ENCODE results near the gene LRPPRC.

Gene LRPPRC

GRCh38 chr2:44040365-44040764, 44.6 kb upstream of the LRPPRC start:
- H3K4me2 ChIP-seq (ENCODE audit: low read length): no peak overlapping the region
- no peak overlapping the region for H3K27ac ChIP-seq (ENCODE audit: low read depth, low read length, poor library complexity, severe bottlenecking)
- H3K4me3 ChIP-seq (ENCODE audit: low read depth, low read length, poor library complexity, severe bottlenecking): no peak overlapping the region
- no peaks in the 10 kb centered on the region for H3K27me3 ChIP-seq (ENCODE audit: insufficient read depth, low read length)
- no peaks in the 10 kb centered on the region for H3F3A ChIP-seq (ENCODE audit: insufficient read depth, low read length)
- H4K20me1 ChIP-seq (ENCODE audit: insufficient read depth, low read length): no peaks in the 10 kb centered on the region
- H2AFZ ChIP-seq (ENCODE audit: low read length): no peak overlapping the region
- H3K9ac ChIP-seq (ENCODE audit: low read length): no peak overlapping the region
- no peaks in the 10 kb centered on the region for H3K4me1 ChIP-seq (ENCODE audit: insufficient read depth, low read length, severe bottlenecking)
- H3K36me3 ChIP-seq (ENCODE audit: insufficient read depth, low read length): no peaks in the 10 kb centered on the region
- H3K9me3 ChIP-seq (ENCODE audit: low read length): no peaks in the 10 kb centered on the region
- H3K9me2 ChIP-seq (ENCODE audit: low read depth, low read length): no peaks in the 10 kb centered on the region
- H3K79me2 ChIP-seq (ENCODE audit: insufficient read depth, low read length): no peaks in the 10 kb centered on the region
- TF ChIP-seq CTCF (IDR thresholded peaks at IDR 0.05; ENCODE audit: low read length): no peak
- TF ChIP-seq EZH2 (IDR thresholded peaks at IDR 0.05; ENCODE audit: borderline replicate concordance, low read length): no peak

GRCh38 chr2:44038277-44038676, 42.5 kb upstream of the LRPPRC start:
- H3K79me2 ChIP-seq (ENCODE audit: insufficient read depth, low read length): no peaks in the 10 kb centered on the region
- H3K9me3 ChIP-seq (ENCODE audit: low read length): no peaks in the 10 kb centered on the region
- no peak overlapping the region for H3K4me3 ChIP-seq (ENCODE audit: low read depth, low read length, poor library complexity, severe bottlenecking)
- no peak overlapping the region for H3K27ac ChIP-seq (ENCODE audit: low read depth, low read length, poor library complexity, severe bottlenecking)
- H3K36me3 ChIP-seq (ENCODE audit: insufficient read depth, low read length): no peaks in the 10 kb centered on the region
- no peak overlapping the region for H3K9ac ChIP-seq (ENCODE audit: low read length)
- no peak overlapping the region for H3K4me2 ChIP-seq (ENCODE audit: low read length)
- H3F3A ChIP-seq (ENCODE audit: insufficient read depth, low read length): no peaks in the 10 kb centered on the region
- H3K27me3 ChIP-seq (ENCODE audit: insufficient read depth, low read length): no peaks in the 10 kb centered on the region
- H2AFZ ChIP-seq (ENCODE audit: low read length): no peak overlapping the region
- no peaks in the 10 kb centered on the region for H4K20me1 ChIP-seq (ENCODE audit: insufficient read depth, low read length)
- TF ChIP-seq CTCF (IDR thresholded peaks at IDR 0.05; ENCODE audit: low read length): no peak
- TF ChIP-seq EZH2 (IDR thresholded peaks at IDR 0.05; ENCODE audit: borderline replicate concordance, low read length): no peak
- no peaks in the 10 kb centered on the region for H3K9me2 ChIP-seq (ENCODE audit: low read depth, low read length)
- H3K4me1 ChIP-seq (ENCODE audit: insufficient read depth, low read length, severe bottlenecking): no peaks in the 10 kb centered on the region

- H3F3A ChIP-seq (ENCODE audit: insufficient read depth, low read length): no peaks in the 10 kb centered on the region
- no peaks in the 10 kb centered on the region for H3K36me3 ChIP-seq (ENCODE audit: insufficient read depth, low read length)
- no peaks in the 10 kb centered on the region for H4K20me1 ChIP-seq (ENCODE audit: insufficient read depth, low read length)
- TF ChIP-seq CTCF (IDR thresholded peaks at IDR 0.05; ENCODE audit: low read length): no peak
- TF ChIP-seq EZH2 (IDR thresholded peaks at IDR 0.05; ENCODE audit: borderline replicate concordance, low read length): no peak
- no peaks in the 10 kb centered on the region for H3K9me3 ChIP-seq (ENCODE audit: low read length)
- no peaks in the 10 kb centered on the region for H3K79me2 ChIP-seq (ENCODE audit: insufficient read depth, low read length)
- H3K9me2 ChIP-seq (ENCODE audit: low read depth, low read length): no peaks in the 10 kb centered on the region
- no peak overlapping the region for H3K4me2 ChIP-seq (ENCODE audit: low read length)
- no peak overlapping the region for H3K9ac ChIP-seq (ENCODE audit: low read length)
- H3K27ac ChIP-seq (ENCODE audit: low read depth, low read length, poor library complexity, severe bottlenecking): no peak overlapping the region
- no peak overlapping the region for H3K4me3 ChIP-seq (ENCODE audit: low read depth, low read length, poor library complexity, severe bottlenecking)
- H3K27me3 ChIP-seq (ENCODE audit: insufficient read depth, low read length): no peaks in the 10 kb centered on the region
- H2AFZ ChIP-seq (ENCODE audit: low read length): no peak overlapping the region
- H3K4me1 ChIP-seq (ENCODE audit: insufficient read depth, low read length, severe bottlenecking): no peaks in the 10 kb centered on the region
These were observed 41.4 kb upstream of the LRPPRC start for GRCh38 chr2:44037221-44037620.

Measured in OCI-LY1 (cell line).